Measurements from ENCODE around the gene GRM4. TPM values are rescaled to one million over a fixed set of nuclear protein-coding genes. Genes with fewer than 3 reads are reported as not detected.

Gene GRM4
- total RNA-seq, 1 donor = not detected

DNA sequence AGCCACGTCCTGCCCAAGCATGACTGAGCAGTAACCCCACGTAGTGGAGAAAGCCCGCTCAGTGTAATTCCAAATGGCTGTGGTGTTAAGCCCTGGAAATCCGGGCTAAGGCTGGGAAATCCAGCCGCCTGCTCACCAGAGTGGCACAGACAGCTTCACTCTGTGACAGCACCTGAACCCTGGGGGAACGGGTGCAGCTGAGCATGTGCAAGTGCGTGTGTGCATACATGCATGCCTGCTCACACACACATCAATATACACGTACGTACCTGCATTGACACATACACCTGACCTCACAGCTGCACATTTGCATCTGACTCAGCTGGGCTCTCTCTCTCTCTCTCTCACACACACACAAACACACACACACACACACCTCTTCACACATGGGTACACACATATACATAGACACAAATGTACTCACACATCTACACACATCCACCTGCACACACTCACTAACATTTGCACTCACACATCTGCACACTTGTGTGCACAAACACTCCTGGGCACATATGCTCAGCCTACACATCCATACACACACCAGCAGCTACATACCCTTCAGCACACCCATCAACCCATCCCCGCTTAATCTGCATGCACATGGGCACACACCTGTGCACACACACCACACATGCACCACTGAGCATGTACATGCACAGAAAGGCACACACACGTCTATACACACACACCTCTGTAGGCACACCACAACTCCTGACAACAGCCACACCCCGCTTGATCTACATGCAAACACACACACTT lies 114.1 kb downstream of the GRM4 start:
- no peak overlapping the region for H3K4me3 ChIP-seq (ENCODE audit: low read depth, low read length)
- TF ChIP-seq, protein P1, sequence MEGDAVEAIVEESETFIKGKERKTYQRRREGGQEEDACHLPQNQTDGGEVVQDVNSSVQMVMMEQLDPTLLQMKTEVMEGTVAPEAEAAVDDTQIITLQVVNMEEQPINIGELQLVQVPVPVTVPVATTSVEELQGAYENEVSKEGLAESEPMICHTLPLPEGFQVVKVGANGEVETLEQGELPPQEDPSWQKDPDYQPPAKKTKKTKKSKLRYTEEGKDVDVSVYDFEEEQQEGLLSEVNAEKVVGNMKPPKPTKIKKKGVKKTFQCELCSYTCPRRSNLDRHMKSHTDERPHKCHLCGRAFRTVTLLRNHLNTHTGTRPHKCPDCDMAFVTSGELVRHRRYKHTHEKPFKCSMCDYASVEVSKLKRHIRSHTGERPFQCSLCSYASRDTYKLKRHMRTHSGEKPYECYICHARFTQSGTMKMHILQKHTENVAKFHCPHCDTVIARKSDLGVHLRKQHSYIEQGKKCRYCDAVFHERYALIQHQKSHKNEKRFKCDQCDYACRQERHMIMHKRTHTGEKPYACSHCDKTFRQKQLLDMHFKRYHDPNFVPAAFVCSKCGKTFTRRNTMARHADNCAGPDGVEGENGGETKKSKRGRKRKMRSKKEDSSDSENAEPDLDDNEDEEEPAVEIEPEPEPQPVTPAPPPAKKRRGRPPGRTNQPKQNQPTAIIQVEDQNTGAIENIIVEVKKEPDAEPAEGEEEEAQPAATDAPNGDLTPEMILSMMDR (IDR thresholded peaks at IDR 0.05; ENCODE audit: insufficient read depth, low read length) = no peak
- DNase-seq (ENCODE audit: low read depth) = no peak

DNA sequence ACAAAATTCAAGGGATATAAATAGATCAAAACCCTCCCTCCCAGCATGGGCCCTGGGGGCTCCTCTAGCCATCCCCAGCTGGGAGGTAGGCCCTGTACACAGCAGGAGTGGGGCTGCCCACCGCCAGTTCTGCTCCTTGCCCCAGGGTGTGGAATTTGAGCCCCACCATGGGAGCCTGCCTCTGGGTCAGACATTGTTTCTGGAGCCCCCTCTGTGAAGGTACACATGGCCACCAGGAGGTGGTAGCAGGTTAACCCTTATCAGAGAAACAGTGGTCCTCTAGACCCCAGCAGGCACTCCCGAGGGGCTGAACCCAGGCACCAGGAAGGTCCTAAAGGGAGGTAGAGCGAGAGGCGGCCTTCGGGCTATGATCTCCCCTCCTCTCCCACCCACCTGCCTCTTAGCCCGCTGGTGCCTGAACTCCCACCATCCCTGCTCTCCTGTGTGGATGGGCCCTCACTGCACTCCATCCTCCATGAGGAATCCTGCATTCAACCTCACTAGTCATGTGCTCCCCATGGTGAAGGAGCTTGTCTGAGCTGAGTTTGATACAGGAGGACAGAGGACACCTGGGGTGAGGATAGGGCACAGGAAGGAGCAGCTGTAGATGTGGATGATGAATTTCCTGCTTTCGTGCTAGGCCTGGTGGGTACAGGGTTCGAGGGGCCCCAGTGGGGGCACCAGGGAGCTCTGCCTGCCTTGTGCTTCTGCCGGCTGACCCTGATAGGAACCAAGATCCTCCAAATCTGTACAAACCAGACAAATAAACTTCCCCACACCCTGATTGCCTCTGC lies 114.9 kb downstream of the GRM4 start:
- no peak for DNase-seq (ENCODE audit: low read depth)
- no peak overlapping the region for H3K4me3 ChIP-seq (ENCODE audit: low read depth, low read length)
- TF ChIP-seq, protein P1 (IDR thresholded peaks at IDR 0.05; ENCODE audit: insufficient read depth, low read length) = no peak

DNA sequence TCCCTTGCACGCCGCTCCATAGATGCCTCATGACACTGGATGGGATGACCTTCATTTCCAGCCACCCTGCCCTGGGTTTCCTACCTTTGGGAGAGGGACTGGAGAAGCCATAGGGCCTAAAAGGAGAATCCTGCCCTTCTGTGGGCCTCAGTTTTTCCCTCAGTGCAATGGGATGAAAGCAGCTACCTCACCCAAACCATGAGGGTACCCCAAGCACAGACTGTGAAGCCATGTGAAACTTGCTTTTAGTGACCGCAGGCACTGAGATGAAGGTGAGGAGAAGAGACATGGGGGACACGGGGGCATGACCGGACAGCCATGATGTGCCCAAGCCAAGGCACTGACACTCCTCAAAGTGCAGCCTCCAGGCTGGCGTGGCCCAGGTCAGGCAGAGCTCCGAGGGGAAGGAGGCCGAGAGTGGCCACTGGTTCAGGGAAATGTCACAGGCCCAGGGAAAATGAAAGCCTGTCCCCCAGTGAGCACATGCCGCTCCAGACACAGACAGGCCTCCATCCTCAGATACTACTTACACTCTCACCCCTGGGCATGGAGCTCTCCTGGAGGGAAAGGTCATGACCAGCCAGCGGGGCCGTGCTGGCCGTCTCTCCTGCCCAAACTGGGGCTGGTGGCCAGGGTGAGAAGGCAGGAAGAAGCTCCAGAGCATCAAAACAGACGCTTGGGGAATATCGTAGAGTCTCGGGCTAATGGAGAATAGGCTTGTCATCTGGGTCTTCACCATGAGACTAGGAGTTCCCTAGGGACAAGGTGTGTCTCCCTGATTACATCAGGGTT lies 116.2 kb downstream of the GRM4 start:
- DNase-seq (ENCODE audit: low read depth) = no peak
- no peak overlapping the region for H3K4me3 ChIP-seq (ENCODE audit: low read depth, low read length)
- TF ChIP-seq, protein P1 (IDR thresholded peaks at IDR 0.05; ENCODE audit: insufficient read depth, low read length) = no peak

DNA sequence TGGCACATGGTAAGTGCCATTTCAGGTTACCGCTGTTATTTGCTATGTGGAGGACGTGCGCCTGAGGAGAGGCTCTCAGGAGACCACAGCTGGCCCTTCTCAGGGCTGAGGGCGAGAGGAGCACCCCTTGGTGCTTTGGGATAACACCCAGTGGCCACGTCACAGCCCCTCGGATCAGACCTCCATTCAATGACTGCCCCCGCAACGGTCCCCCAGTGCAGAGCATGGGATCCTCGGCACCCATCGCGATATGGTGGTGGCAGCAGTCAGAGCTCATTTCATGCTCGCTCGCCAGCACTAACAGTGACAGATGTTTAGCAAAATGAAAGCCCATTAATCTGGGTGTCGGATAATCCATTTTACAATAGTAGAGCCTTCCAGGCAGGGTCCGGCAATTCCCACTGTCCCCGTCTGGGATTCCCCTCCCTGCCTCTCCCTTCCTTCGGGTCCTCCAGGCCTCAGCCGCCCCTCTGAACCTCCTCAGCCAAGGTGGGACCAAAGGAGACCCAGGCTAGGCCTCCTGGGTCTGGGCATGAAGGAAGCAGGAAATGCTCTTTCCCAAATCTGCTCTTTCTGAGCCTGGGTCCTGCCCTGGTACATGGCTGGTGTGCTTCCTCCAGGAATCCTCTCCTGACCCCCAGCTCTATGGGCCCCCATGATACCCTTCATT lies 117.1 kb downstream of the GRM4 start:
- TF ChIP-seq, protein P1 (IDR thresholded peaks at IDR 0.05; ENCODE audit: insufficient read depth, low read length) = no peak
- DNase-seq (ENCODE audit: low read depth) = no peak
- H3K4me3 ChIP-seq (ENCODE audit: low read depth, low read length) = no peak overlapping the region

DNA sequence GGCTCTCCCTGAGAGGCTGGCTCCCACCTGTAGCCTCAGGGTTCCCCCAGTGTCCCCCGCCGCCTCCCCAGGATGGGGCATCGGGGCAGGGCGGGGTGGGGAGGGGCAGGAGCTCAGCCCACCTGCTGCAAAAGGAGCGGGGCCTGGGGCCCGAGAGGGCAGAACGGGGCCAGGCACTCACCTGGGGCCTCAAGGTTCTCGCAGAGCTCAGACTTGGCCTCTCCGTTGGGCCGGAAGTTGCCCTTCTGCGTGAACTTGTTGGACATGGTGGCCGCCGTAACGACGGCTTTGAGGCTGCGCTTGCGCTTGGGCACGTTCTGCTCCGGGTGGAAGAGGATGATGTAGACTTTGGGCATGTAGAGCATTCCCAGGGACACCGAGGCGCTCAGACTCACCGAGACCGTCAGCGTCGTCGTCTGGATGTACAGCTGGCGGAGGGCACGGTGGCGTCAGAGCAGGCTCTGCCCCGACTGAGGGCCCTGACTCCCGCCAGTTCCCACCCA lies 117.9 kb downstream of the GRM4 start:
- no peak overlapping the region for H3K4me3 ChIP-seq (ENCODE audit: low read depth, low read length)
- no peak for DNase-seq (ENCODE audit: low read depth)
- TF ChIP-seq, protein P1 (IDR thresholded peaks at IDR 0.05; ENCODE audit: insufficient read depth, low read length) = no peak

DNA sequence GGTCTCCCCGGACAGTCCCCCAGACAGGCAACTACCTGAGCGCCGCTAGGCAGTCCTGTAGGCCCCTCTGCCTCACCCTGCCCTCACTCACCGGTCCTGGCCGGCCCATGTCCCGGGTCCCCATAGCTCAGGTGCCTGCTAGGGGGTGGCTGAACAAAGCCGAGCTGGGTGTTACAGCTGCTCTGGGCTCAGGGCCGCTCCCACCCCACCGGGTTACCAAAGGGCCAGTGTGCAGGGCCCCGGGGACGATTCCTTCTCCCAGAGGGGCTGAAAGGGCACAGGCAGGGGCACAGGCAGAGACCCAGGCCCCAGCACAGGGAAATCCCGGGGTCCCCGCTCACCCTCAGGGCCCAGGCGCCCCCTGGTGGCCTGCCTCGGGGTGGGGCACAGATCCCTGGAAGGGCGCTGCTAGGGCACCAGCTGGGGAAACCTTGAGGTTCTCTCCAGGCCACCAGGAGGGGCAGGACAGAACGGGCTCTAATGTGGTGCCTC lies 118.4 kb downstream of the GRM4 start:
- DNase-seq (ENCODE audit: low read depth) = peak; percentile 22
- no peak overlapping the region for H3K4me3 ChIP-seq (ENCODE audit: low read depth, low read length)
- TF ChIP-seq, protein P1 (IDR thresholded peaks at IDR 0.05; ENCODE audit: insufficient read depth, low read length) = peak; percentile 80

All from fibroblast of the aortic adventitia (primary cell).